Spinal cord (tissue), 10 donors: Measurements from ENCODE around the gene TMEM87A. TPM values are rescaled to one million over a fixed set of nuclear protein-coding genes. Genes with fewer than 3 reads are reported as not detected.

Source experiments
- DNase-seq, 6 donors: peaks; one replicate each; pipeline versions ENCODE4 v3.0.0 to v3.0.0-alpha.2; 2013 to 2015; ENCODE audit warnings: low spot score in 6 of 6, low read depth in 4 of 6
- H3K27ac ChIP-seq: one replicate; pipeline ENCODE4 v1.5.1; 2013; ENCODE audit warnings: low read depth, low read length, control low read depth
- H3K27me3 ChIP-seq: one replicate; pipeline ENCODE4 v1.6.1; 2013; ENCODE audit warnings: low read length; ENCODE audit not compliant: control insufficient read depth, insufficient read depth
- H3K36me3 ChIP-seq: one replicate; pipeline ENCODE4 v1.6.1; 2013; ENCODE audit warnings: low read length; ENCODE audit not compliant: control insufficient read depth, insufficient read depth
- H3K4me1 ChIP-seq: one replicate; pipeline ENCODE4 v1.6.1; 2013; ENCODE audit warnings: low read length; ENCODE audit not compliant: control insufficient read depth, insufficient read depth
- H3K4me3 ChIP-seq: one replicate; pipeline ENCODE4 v1.5.1; 2013; ENCODE audit warnings: low read depth, low read length, control low read depth
- H3K9me3 ChIP-seq: one replicate; pipeline ENCODE4 v1.6.1; 2013; ENCODE audit warnings: low read length; ENCODE audit not compliant: control insufficient read depth, insufficient read depth
- WGBS: methylation state at CpG from one replicate; pipeline ENCODE4 v1.1.5; 2013; ENCODE audit warnings: missing lambda C conversion rate; ENCODE audit not compliant: insufficient coverage; 5-methylcytosine and 5-hydroxymethylcytosine counted together
- polyA plus RNA-seq, 2 donors: library from polyadenylated mRNA; unstranded; fragments of 120-200 nt; gene quantifications; one replicate each; pipeline ENCODE4 v1.2.1, GENCODE V29; 2013; ENCODE audit not compliant: insufficient read length in 2 of 2
- total RNA-seq, 2 donors: library from RNA; depleted of rRNA in 1 of 2; stranded (reverse); fragments of 120-200 nt in 1 of 2; fragments of >200 nt in 1 of 2; gene quantifications; one replicate each; pipeline versions ENCODE4 v1.2.3 to v1.2.4, GENCODE V29; 2013 to 2014
- donor health status: healthy.

Gene TMEM87A
- total and polyA plus RNA-seq, 4 donors = 52.6 to 95.1 (median 58.1) TPM

DNA sequence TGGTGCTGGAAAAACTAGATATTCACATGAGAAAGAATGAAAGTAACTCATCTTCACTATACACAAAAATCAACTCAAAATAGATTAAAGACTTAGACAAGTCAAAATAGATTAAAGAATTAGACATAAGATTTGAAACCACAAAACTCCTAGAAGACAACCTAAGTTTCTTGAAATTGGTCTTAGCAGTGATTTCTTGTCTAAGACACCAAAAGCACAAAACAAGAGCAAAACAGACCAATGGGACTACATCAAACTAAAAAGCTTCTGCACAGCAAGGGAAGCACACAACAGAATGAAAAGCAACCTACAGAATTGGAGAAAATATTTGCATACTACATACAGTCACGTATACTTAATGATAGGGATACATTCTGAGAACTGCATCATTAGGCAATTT is 58.6 kb downstream of the TMEM87A start:
- no peaks in the 10 kb centered on the region for H3K4me1 ChIP-seq
- no peaks in the 10 kb centered on the region for H3K9me3 ChIP-seq
- no peak overlapping the region for H3K4me3 ChIP-seq
- H3K27me3 ChIP-seq = no peaks in the 10 kb centered on the region
- H3K36me3 ChIP-seq = peaks cover 8% of the 10 kb centered on the region
- no CpG with 5 or more reads among the region's 1 CpG for WGBS
- H3K27ac ChIP-seq = no peak overlapping the region
- DNase-seq = no peak

GRCh38 chr15:42213511-42213910 is 59.7 kb downstream of the TMEM87A start:
- Histone ChIP-seq H3K27ac (no peak overlapping the region), H3K36me3 (peaks cover 8% of the 10 kb centered on the region), H3K4me1 (no peaks in the 10 kb centered on the region), H3K4me3 (no peak overlapping the region), H3K9me3 (no peaks in the 10 kb centered on the region), H3K27me3 (no peaks in the 10 kb centered on the region)
- no peak for DNase-seq

GRCh38 chr15:42210696-42211095 is 62.5 kb downstream of the TMEM87A start:
- 90% methylated on average over 3 of the region's 4 CpGs for WGBS

GRCh38 chr15:42207674-42208579 is 65.3 kb downstream of the TMEM87A start, which contains the start of gene VPS39:
Gene VPS39, minus strand, starts transcription at chr15:42208304. Its CDS starts 151 bp downstream, at chr15:42208153.
- DNase-seq = peak; percentile 57 to 97 (median 78)
- WGBS = under 1% methylated on average over 39 of the region's 45 CpGs
- H3K27ac ChIP-seq = peak within 1 kb of the TSS; percentile 67

More at GRCh38 chr15:42210696-42211095, 62.5 kb downstream of the TMEM87A start:
- DNase-seq = no peak
- Histone ChIP-seq H3K9me3 (no peaks in the 10 kb centered on the region), H3K4me1 (no peaks in the 10 kb centered on the region), H3K4me3 (no peak overlapping the region), H3K27ac (no peak overlapping the region), H3K27me3 (no peaks in the 10 kb centered on the region), H3K36me3 (peaks cover 4% of the 10 kb centered on the region)

GRCh38 chr15:42206406-42206805 is 66.8 kb downstream of the TMEM87A start:
- Histone ChIP-seq H3K4me3 (no peak overlapping the region), H3K36me3 (peaks cover 4% of the 10 kb centered on the region), H3K27me3 (no peaks in the 10 kb centered on the region), H3K9me3 (no peaks in the 10 kb centered on the region), H3K27ac (no peak overlapping the region), H3K4me1 (no peaks in the 10 kb centered on the region)
- 88% methylated on average over 1 of the region's 4 CpGs for WGBS
- DNase-seq = no peak

More at GRCh38 chr15:42207674-42208579, 65.3 kb downstream of the TMEM87A start, which contains the start of gene VPS39:
- Histone ChIP-seq H3K4me3 (peak within 1 kb of the TSS; percentile 93), H3K9me3 (no peaks in the 10 kb centered on the region), H3K27me3 (no peaks in the 10 kb centered on the region), H3K36me3 (peaks cover 5% of the 10 kb centered on the region), H3K4me1 (no peaks in the 10 kb centered on the region)

GRCh38 chr15:42203891-42204290 is 69.3 kb downstream of the TMEM87A start:
- H3K27ac ChIP-seq = no peak overlapping the region
- 100% methylated on average over 2 of the region's 3 CpGs for WGBS
- H3K36me3 ChIP-seq = peaks cover 4% of the 10 kb centered on the region
- no peaks in the 10 kb centered on the region for H3K9me3 ChIP-seq
- no peak for DNase-seq
- no peaks in the 10 kb centered on the region for H3K27me3 ChIP-seq
- no peak overlapping the region for H3K4me3 ChIP-seq
- H3K4me1 ChIP-seq = no peaks in the 10 kb centered on the region

DNA sequence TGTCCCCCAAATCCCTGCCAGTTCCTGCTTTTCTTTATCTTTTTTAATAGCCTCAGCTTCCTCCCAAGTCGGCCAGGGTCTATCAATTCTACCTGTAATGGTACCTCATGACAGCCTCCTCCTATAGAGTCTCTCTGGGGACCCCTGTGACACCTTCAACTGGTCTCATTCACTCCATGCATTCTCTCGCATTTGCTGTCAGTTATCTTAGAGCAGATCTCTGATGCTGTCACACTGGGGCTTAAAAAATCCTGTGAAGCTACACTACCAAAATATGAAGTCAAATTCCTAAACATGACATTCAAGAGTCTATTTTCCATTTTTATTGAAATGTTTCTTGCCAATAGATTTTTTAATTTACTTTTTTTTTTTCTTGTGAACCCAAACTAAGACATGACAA is 70.6 kb downstream of the TMEM87A start:
- DNase-seq = peak in 1 of 6 donors; percentile 1
- H3K36me3 ChIP-seq = peaks cover 7% of the 10 kb centered on the region
- H3K9me3 ChIP-seq = no peaks in the 10 kb centered on the region
- H3K4me3 ChIP-seq = no peak overlapping the region
- no peaks in the 10 kb centered on the region for H3K27me3 ChIP-seq
- H3K27ac ChIP-seq = no peak overlapping the region
- WGBS = 55% methylated on average over 2 of the region's 2 CpGs
- H3K4me1 ChIP-seq = no peaks in the 10 kb centered on the region

- Histone ChIP-seq H3K27me3 (no peaks in the 10 kb centered on the region), H3K9me3 (no peaks in the 10 kb centered on the region), H3K4me1 (no peaks in the 10 kb centered on the region), H3K27ac (no peak overlapping the region), H3K36me3 (peaks cover 10% of the 10 kb centered on the region), H3K4me3 (no peak overlapping the region)
- no CpG with 5 or more reads among the region's 1 CpG for WGBS
- DNase-seq = no peak
Observed at GRCh38 chr15:42201801-42202200, 71.4 kb downstream of the TMEM87A start.

- no peak for DNase-seq
- WGBS = 67% methylated on average over 1 of the region's 5 CpGs
- Histone ChIP-seq H3K36me3 (peaks cover 10% of the 10 kb centered on the region), H3K27me3 (no peaks in the 10 kb centered on the region), H3K4me3 (no peak overlapping the region), H3K9me3 (no peaks in the 10 kb centered on the region), H3K4me1 (no peaks in the 10 kb centered on the region), H3K27ac (no peak overlapping the region)
Observed at GRCh38 chr15:42199126-42199525, 74.1 kb downstream of the TMEM87A start.

DNA sequence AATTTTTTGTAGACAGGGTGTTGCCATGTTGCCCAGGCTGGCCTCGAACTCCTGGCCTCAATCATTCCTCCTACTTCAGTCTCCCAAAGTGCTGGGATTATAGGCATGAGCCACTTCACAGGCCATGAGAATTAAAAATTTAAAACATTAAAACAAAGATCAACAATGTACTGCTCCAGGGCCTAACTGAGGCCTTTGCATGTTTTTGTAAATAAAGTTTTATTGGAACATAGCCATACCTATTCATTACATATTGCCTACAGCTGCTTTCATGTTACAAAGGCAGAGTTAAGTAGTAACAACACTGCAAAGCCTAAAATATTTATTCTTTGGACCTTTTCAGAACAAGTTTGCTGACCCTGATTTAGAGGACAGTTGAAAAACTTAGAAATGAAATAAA is 74.7 kb downstream of the TMEM87A start:
- Histone ChIP-seq H3K4me1 (no peaks in the 10 kb centered on the region), H3K9me3 (no peaks in the 10 kb centered on the region), H3K27me3 (no peaks in the 10 kb centered on the region), H3K4me3 (no peak overlapping the region), H3K27ac (no peak overlapping the region), H3K36me3 (peaks cover 10% of the 10 kb centered on the region)
- WGBS = no CpG with 5 or more reads among the region's 1 CpG
- DNase-seq = no peak
